ENCODE results near the gene DHX16. TPM values are rescaled to one million over a fixed set of nuclear protein-coding genes. Genes with fewer than 3 reads are reported as not detected.
A peak's percentile ranks its signal among the peaks of the same experiment; 100 is the strongest.

DHX16 gene
- total and polyA plus RNA-seq, 8 donors, result 10.9 to 44.4 (median 14.6) TPM

DNA sequence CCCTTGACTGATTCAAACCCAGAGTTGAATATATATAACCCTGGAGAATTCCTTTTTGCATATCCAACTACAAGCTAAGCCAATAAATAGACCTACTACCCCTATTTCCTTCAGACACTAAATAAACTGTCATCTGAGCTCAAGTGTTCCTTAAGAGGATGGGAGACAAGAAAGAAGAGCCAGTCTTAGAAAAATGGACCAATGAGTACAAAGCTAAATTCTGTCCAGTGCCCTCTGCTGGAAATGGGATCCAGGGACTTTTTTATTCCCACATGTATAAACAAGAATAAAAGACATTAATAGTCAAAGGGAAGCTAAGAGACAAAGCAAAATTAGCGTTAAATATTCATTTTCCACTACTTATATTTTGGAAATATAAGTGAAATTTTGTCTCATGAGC is 60.6 kb downstream of the DHX16 start:
- 41 to 52% methylated on average over 1 of the region's 1 CpG for WGBS, 2 donors
- DNase-seq (no peak), FAIRE-seq (no peak), ATAC-seq (no peak)
- H3K9me3 ChIP-seq, result no peaks in the 10 kb centered on the region
- peak overlapping the region in 1 of 4 donors; percentile 98 for H3K27ac ChIP-seq
- H3K36me3 ChIP-seq, result peaks cover 0 to 35% (median 8%) of the 10 kb centered on the region in 3 donors
- no peak overlapping the region for H3K4me3 ChIP-seq
- TF ChIP-seq, protein P1, sequence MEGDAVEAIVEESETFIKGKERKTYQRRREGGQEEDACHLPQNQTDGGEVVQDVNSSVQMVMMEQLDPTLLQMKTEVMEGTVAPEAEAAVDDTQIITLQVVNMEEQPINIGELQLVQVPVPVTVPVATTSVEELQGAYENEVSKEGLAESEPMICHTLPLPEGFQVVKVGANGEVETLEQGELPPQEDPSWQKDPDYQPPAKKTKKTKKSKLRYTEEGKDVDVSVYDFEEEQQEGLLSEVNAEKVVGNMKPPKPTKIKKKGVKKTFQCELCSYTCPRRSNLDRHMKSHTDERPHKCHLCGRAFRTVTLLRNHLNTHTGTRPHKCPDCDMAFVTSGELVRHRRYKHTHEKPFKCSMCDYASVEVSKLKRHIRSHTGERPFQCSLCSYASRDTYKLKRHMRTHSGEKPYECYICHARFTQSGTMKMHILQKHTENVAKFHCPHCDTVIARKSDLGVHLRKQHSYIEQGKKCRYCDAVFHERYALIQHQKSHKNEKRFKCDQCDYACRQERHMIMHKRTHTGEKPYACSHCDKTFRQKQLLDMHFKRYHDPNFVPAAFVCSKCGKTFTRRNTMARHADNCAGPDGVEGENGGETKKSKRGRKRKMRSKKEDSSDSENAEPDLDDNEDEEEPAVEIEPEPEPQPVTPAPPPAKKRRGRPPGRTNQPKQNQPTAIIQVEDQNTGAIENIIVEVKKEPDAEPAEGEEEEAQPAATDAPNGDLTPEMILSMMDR (IDR thresholded peaks at IDR 0.05), result no peak
- no peaks in the 10 kb centered on the region for H3K27me3 ChIP-seq
- intact Hi-C loops (cut with DNase I), result no loop called here
- peaks cover 18 to 38% (median 32%) of the 10 kb centered on the region in 3 donors for H3K4me1 ChIP-seq

DNA sequence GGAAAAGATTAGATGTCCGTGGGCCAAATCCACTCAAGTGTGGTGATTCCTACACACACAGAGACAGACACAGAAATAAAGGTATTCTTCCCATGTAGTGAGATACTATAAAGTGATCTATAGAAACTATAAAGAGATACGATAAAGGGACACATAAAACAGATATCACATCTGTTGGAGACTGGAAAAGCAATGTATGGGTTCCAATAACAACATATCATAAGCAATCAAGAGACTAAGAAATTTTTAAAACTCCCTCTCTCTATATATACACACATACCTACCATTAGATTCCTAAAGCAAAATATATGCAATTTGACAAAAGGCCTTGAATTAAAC is 61.0 kb downstream of the DHX16 start:
- no peak overlapping the region for H3K4me3 ChIP-seq
- no peak overlapping the region for H3K27ac ChIP-seq
- no peak for FAIRE-seq
- no peaks in the 10 kb centered on the region for H3K27me3 ChIP-seq
- no peak for ATAC-seq
- intact Hi-C loops (cut with DNase I), result no loop called here
- H3K4me1 ChIP-seq, result peaks cover 18 to 38% (median 32%) of the 10 kb centered on the region in 3 donors
- 34 to 47% methylated on average over 2 of the region's 2 CpGs for WGBS, 2 donors
- H3K36me3 ChIP-seq, result peaks cover 2 to 38% (median 9%) of the 10 kb centered on the region in 3 donors
- TF ChIP-seq, protein P1 (IDR thresholded peaks at IDR 0.05), result no peak
- DNase-seq, result no peak
- H3K9me3 ChIP-seq, result no peaks in the 10 kb centered on the region

GRCh38 chr6:30611150-30611855 is 61.5 kb downstream of the DHX16 start:
- 44 to 46% methylated on average over 9 of the region's 9 CpGs for WGBS, 2 donors
- intact Hi-C loops (cut with DNase I), result no loop called here
- FAIRE-seq, result no peak
- Histone ChIP-seq H3K36me3 (peaks cover 6 to 38% (median 7%) of the 10 kb centered on the region in 3 donors), H3K4me3 (no peak overlapping the region), H3K27me3 (no peaks in the 10 kb centered on the region), H3K27ac (no peak overlapping the region), H3K9me3 (no peaks in the 10 kb centered on the region), H3K4me1 (peaks cover 18 to 38% (median 32%) of the 10 kb centered on the region in 3 donors)
- TF ChIP-seq, protein P1 (IDR thresholded peaks at IDR 0.05), result no peak
- ATAC-seq, result no peak
- DNase-seq, result no peak

DNA sequence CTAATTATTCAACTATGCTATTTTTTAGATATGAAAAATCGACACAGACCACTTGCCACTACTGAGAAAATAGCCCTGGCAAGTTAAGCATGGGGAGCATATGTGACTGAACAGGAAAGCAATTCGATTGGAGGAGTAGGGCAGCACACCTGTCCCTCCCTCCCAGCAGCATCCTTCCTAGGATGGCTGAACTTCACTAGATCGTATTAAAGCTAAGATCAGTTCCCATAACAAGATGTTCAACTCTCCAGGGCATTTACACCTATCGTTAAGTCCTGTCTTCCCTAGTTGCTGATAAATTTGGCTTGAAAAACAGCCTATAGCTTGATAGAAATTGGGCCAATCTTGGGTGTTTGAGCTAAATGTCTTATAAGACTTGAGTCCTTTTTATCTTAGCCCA is 62.7 kb downstream of the DHX16 start:
- Histone ChIP-seq H3K27ac (no peak overlapping the region), H3K4me1 (peaks cover 18 to 38% (median 32%) of the 10 kb centered on the region in 3 donors), H3K9me3 (no peaks in the 10 kb centered on the region), H3K4me3 (no peak overlapping the region), H3K27me3 (no peaks in the 10 kb centered on the region), H3K36me3 (peaks cover 14 to 47% (median 16%) of the 10 kb centered on the region in 3 donors)
- ATAC-seq (no peak), FAIRE-seq (no peak), DNase-seq (no peak)
- intact Hi-C loops (cut with DNase I), result no loop called here
- TF ChIP-seq, protein P1 (IDR thresholded peaks at IDR 0.05), result no peak
- 52 to 60% methylated on average over 4 of the region's 4 CpGs for WGBS, 2 donors

DNA sequence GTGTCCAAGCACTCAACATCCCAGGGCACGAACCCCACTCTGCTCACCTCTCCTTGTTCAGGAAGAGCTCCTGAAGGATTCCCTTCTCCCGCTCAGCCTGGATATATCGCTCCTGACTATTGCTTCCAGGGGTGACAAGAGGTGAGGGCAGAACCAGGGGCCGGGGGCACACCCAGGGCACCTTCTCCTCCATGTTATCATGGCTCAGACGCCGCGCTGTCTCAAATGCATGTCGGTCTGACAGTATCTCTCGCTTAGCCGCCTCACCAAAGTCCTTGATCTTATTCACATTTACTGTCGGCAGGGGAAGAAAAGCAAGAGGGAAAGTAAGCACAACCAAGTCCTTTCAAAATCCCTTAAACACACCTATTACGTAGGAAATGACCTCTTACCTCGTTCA is 68.8 kb downstream of the DHX16 start:
- FAIRE-seq (no peak), DNase-seq (peak in 1 of 6 donors; percentile 18), ATAC-seq (no peak)
- Histone ChIP-seq H3K4me3 (no peak overlapping the region), H3K36me3 (peaks cover 42 to 81% (median 63%) of the 10 kb centered on the region in 3 donors), H3K27ac (no peak overlapping the region), H3K27me3 (no peaks in the 10 kb centered on the region), H3K9me3 (no peaks in the 10 kb centered on the region), H3K4me1 (no peaks in the 10 kb centered on the region)
- intact Hi-C loops (cut with DNase I), result no loop called here
- TF ChIP-seq, protein P1 (IDR thresholded peaks at IDR 0.05), result no peak
- WGBS, 2 donors, result 86 to 87% methylated on average over 13 of the region's 13 CpGs
